Natural killer cell (primary cell): ENCODE data around the gene MAN2C1. TPM values are rescaled to one million over a fixed set of nuclear protein-coding genes. Genes with fewer than 3 reads are reported as not detected.
A peak's percentile ranks its signal among the peaks of the same experiment; 100 is the strongest.

Experiments used
- ATAC-seq, 3 donors: fragments of 150-1000 bp in 2 of 3; fragments of 200-7000 bp in 1 of 3; cut with Tn5 transposase; 1 replicate in 1 of 3; 2 replicates in 2 of 3; pipeline ENCODE4 v1.10.0; 2021; ENCODE audit warnings: mild to moderate bottlenecking in 2 of 3, moderate library complexity in 2 of 3
- DNase-seq, 2 donors: peaks; one replicate each; pipeline versions ENCODE4 v3.0.0 to v3.0.0-alpha.2; 2013 to 2021; ENCODE audit warnings: mixed read lengths in 1 of 2
- H3K27ac ChIP-seq: one replicate; pipeline ENCODE4 v1.5.1; 2013; ENCODE audit warnings: mild to moderate bottlenecking, low read length
- H3K27me3 ChIP-seq: one replicate; pipeline ENCODE4 v1.6.1; 2013; ENCODE audit warnings: low read length; ENCODE audit not compliant: control insufficient read depth, insufficient read depth
- H3K36me3 ChIP-seq: one replicate; pipeline ENCODE4 v1.6.1; 2013; ENCODE audit warnings: low read length; ENCODE audit not compliant: control insufficient read depth, insufficient read depth
- H3K4me1 ChIP-seq: one replicate; pipeline ENCODE4 v1.6.1; 2013; ENCODE audit warnings: low read length; ENCODE audit not compliant: control insufficient read depth, insufficient read depth
- H3K4me3 ChIP-seq: one replicate; pipeline ENCODE4 v1.5.1; 2013; ENCODE audit warnings: low read length
- H3K9me3 ChIP-seq: one replicate; pipeline ENCODE4 v1.6.1; 2013; ENCODE audit warnings: low read length; ENCODE audit not compliant: control insufficient read depth, insufficient read depth
- H3K27ac Mint-ChIP-seq, 2 donors: one replicate each; pipeline ENCODE4 v1.8.0; 2022; ENCODE audit warnings: mild to moderate bottlenecking in 2 of 2, mixed read lengths in 2 of 2, moderate library complexity in 1 of 2
- H3K27me3 Mint-ChIP-seq, 2 donors: one replicate each; pipeline ENCODE4 v1.8.0; 2022; ENCODE audit warnings: low read depth in 2 of 2, mixed read lengths in 2 of 2
- H3K36me3 Mint-ChIP-seq: one replicate; pipeline ENCODE4 v1.8.0; 2022; ENCODE audit warnings: mixed read lengths
- H3K4me1 Mint-ChIP-seq, 2 donors: one replicate each; pipeline ENCODE4 v1.8.0; 2022; ENCODE audit warnings: mixed read lengths in 2 of 2
- H3K4me3 Mint-ChIP-seq: one replicate; pipeline ENCODE4 v1.8.0; 2022; ENCODE audit warnings: mild to moderate bottlenecking, moderate library complexity, mixed read lengths
- H3K9me3 Mint-ChIP-seq, 2 donors: one replicate each; pipeline ENCODE4 v1.8.0; 2022; ENCODE audit warnings: mixed read lengths in 2 of 2
- WGBS: methylation state at CpG from one replicate; pipeline ENCODE4 v1.1.7; 2013; ENCODE audit warnings: missing lambda C conversion rate; ENCODE audit not compliant: insufficient coverage; 5-methylcytosine and 5-hydroxymethylcytosine counted together
- intact Hi-C: fragments of 100-400 bp; cut with micrococcal nuclease; formaldehyde crosslinking; loops from one replicate; pipeline ENCODE4 v1.14.2; 2022
- total RNA-seq, 4 donors: library from RNA; stranded (reverse); fragments of 120-200 nt in 1 of 4; gene quantifications; one replicate each; pipeline versions ENCODE4 v1.2.3 to v1.2.4, GENCODE V29; 2013 to 2022
- TF ChIP-seq, protein P1 (sequence below): fragments of 200-600 bp; IDR thresholded peaks from one replicate; pipeline ENCODE4 v1.8.0; 2022; ENCODE audit warnings: antibody characterized with exemption

The MAN2C1 gene
- total RNA-seq, 3 donors from 2014 or later (not counting 1 experiment from before 2014, with no cell fraction given): 375 to 476 (median 385) TPM

DNA sequence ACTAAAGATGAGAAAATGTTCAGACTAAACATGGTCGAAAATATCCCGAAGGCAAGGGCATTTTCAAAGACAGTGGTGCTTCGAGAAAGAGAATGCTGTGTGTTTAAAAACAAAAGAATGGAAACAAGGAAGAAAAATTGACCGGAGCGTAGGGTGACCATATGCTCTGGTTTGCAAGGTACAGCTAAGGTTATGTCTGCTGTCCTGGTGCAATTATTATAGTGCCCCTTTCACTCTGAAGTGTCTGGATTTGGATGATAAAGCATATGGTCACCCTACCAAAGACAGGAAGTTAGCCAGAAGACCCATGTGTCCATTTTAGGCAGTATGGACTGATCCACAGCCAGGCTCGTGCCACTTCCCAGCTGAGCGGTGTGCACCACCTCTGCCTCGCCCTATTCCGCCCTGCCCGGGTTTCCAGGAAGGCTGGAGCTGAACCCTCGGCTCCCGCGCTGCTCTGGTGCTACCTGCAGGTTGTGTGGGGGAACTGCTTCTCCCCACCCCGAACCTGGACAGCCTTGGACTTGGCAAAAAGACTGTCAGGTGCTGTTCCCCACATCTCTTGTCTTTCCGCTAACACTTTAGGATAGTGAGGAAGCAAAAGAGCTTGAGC, 60.5 kb downstream of the MAN2C1 start:
- H3K36me3 Mint-ChIP-seq: no peaks in the 10 kb centered on the region
- DNase-seq (peak in 1 of 2 donors; percentile 19), ATAC-seq (no peak)
- 40% methylated on average over 15 of the region's 15 CpGs for WGBS
- Histone ChIP-seq H3K9me3 (peaks cover 3% of the 10 kb centered on the region), H3K36me3 (no peaks in the 10 kb centered on the region), H3K4me1 (peaks cover 5% of the 10 kb centered on the region), H3K4me3 (no peak overlapping the region), H3K27ac (no peak overlapping the region), H3K27me3 (no peaks in the 10 kb centered on the region)
- no peaks in the 10 kb centered on the region for H3K9me3 Mint-ChIP-seq
- H3K4me1 Mint-ChIP-seq: peaks cover 16 to 21% of the 10 kb centered on the region in 2 donors
- TF ChIP-seq, protein P1, sequence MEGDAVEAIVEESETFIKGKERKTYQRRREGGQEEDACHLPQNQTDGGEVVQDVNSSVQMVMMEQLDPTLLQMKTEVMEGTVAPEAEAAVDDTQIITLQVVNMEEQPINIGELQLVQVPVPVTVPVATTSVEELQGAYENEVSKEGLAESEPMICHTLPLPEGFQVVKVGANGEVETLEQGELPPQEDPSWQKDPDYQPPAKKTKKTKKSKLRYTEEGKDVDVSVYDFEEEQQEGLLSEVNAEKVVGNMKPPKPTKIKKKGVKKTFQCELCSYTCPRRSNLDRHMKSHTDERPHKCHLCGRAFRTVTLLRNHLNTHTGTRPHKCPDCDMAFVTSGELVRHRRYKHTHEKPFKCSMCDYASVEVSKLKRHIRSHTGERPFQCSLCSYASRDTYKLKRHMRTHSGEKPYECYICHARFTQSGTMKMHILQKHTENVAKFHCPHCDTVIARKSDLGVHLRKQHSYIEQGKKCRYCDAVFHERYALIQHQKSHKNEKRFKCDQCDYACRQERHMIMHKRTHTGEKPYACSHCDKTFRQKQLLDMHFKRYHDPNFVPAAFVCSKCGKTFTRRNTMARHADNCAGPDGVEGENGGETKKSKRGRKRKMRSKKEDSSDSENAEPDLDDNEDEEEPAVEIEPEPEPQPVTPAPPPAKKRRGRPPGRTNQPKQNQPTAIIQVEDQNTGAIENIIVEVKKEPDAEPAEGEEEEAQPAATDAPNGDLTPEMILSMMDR: no peak
- peaks cover 46 to 47% of the 10 kb centered on the region in 2 donors for H3K27me3 Mint-ChIP-seq
- intact Hi-C loops: no loop called here
- H3K4me3 Mint-ChIP-seq: no peak overlapping the region
- no peak overlapping the region for H3K27ac Mint-ChIP-seq

DNA sequence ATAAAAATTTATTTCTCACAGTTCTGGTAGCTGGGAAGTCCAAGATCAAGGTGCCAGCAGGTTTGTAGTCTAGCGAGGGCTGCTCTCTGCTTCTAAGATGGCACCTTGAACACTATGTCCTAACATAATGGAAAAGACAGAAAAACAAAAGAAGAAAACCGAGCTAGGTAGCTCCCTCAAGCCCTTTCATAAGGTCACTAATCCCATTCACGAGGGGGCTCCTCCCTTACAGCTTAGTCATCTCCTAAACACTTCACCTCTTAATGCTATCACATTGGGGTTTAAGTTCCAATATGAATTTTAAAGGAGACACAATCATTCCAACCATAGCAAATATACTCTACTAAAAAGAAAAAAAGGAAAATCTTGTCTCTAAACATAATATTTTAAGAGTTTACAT, 62.2 kb downstream of the MAN2C1 start:
- intact Hi-C loops: no loop called here
- ATAC-seq (no peak), DNase-seq (no peak)
- H3K36me3 Mint-ChIP-seq: no peaks in the 10 kb centered on the region
- peaks cover 44 to 47% of the 10 kb centered on the region in 2 donors for H3K27me3 Mint-ChIP-seq
- no peak overlapping the region for H3K4me3 ChIP-seq
- H3K9me3 ChIP-seq: no peaks in the 10 kb centered on the region
- H3K36me3 ChIP-seq: no peaks in the 10 kb centered on the region
- H3K4me1 Mint-ChIP-seq: peaks cover under 1 to 7% of the 10 kb centered on the region in 2 donors
- 73% methylated on average over 3 of the region's 3 CpGs for WGBS
- H3K27ac ChIP-seq: no peak overlapping the region
- H3K4me3 Mint-ChIP-seq: no peak overlapping the region
- H3K9me3 Mint-ChIP-seq: no peaks in the 10 kb centered on the region
- H3K27me3 ChIP-seq: no peaks in the 10 kb centered on the region
- no peaks in the 10 kb centered on the region for H3K4me1 ChIP-seq
- H3K27ac Mint-ChIP-seq: no peak overlapping the region
- TF ChIP-seq, protein P1: no peak

Other genes with a start within 250 kb of the MAN2C1 start
- gene C15orf39, start 166.7 kb downstream of the MAN2C1 start, total RNA-seq: 10 to 100 TPM; 63.5 to 89.2 (median 70.1) TPM
- gene GOLGA6C, start 110.3 kb downstream of the MAN2C1 start, total RNA-seq: not detected
- gene GOLGA6D, start 85.8 kb downstream of the MAN2C1 start, total RNA-seq: not detected
- 10 to 100 TPM; 38.8 to 56.3 (median 46.8) TPM for gene COMMD4, start 32.5 kb downstream of the MAN2C1 start, total RNA-seq
- 100 to 1,000 TPM in 2 of 3 donors, 10 to 100 TPM in 1; 97.1 to 324 (median 112) TPM for gene NEIL1, start 21.6 kb downstream of the MAN2C1 start, total RNA-seq
- 100 to 1,000 TPM; 135 to 175 (median 137) TPM for gene SIN3A, start 83.1 kb upstream of the MAN2C1 start, total RNA-seq
- 10 to 100 TPM; 28.3 to 33.0 (median 28.9) TPM for gene PTPN9, start 210.7 kb upstream of the MAN2C1 start, total RNA-seq